DOHH2 (cell line): ENCODE results near the gene RALGAPA2.

Experiments
- EZH2phosphoT487 ChIP-seq: fragments of 200-600 bp; sonication (generic); IDR thresholded peaks from 2 replicates; pipeline ENCODE4 v1.6.1; 2017; ENCODE audit warnings: borderline replicate concordance, mild to moderate bottlenecking, antibody characterized with exemption, low read length, moderate library complexity, mixed read lengths
- TF ChIP-seq, protein P1 (sequence below): fragments of 200-600 bp; sonication (generic); IDR thresholded peaks from one replicate; pipeline ENCODE4 v1.5.1; 2014; ENCODE audit warnings: antibody characterized with exemption, mild to moderate bottlenecking, low read depth, low read length; ENCODE audit not compliant: poor library complexity, severe bottlenecking

DNA sequence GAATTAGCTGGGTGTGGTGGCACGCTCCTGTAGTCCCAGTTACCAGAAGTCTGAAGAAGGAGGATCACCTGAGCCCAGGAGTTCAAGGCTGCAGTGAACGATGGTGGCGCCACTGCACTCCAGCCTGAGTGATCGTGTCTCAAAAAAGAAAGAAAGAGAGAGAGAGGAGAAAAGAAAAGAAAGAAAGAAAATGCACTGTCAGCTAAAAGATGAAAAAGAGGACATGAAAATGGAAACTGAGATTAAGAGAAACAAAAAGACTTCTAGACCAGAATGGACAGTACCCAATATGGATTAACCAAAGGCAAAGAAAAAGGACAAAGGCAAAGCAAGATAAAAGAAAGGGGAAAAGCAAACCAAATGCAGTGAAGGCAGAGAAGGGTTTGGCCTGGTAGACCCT lies 9.0 kb upstream of the RALGAPA2 start:
- TF ChIP-seq, protein P1, sequence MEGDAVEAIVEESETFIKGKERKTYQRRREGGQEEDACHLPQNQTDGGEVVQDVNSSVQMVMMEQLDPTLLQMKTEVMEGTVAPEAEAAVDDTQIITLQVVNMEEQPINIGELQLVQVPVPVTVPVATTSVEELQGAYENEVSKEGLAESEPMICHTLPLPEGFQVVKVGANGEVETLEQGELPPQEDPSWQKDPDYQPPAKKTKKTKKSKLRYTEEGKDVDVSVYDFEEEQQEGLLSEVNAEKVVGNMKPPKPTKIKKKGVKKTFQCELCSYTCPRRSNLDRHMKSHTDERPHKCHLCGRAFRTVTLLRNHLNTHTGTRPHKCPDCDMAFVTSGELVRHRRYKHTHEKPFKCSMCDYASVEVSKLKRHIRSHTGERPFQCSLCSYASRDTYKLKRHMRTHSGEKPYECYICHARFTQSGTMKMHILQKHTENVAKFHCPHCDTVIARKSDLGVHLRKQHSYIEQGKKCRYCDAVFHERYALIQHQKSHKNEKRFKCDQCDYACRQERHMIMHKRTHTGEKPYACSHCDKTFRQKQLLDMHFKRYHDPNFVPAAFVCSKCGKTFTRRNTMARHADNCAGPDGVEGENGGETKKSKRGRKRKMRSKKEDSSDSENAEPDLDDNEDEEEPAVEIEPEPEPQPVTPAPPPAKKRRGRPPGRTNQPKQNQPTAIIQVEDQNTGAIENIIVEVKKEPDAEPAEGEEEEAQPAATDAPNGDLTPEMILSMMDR, result no peak
- no peak for TF ChIP-seq EZH2phosphoT487
